MG63 (cell line): ENCODE measurements around the gene C22orf31. TPM values are rescaled to one million over a fixed set of nuclear protein-coding genes. Genes with fewer than 3 reads are reported as not detected.
A peak's percentile ranks its signal among the peaks of the same experiment; 100 is the strongest.

Source experiments
- DNase-seq: peaks from one replicate; pipeline ENCODE4 v3.0.0-alpha.2; 2020
- H3K27me3 ChIP-seq: fragments of 250-450 bp; sonication (Bioruptor Pico); 2 replicates; pipeline ENCODE4 v1.5.1; 2020; ENCODE audit warnings: mild to moderate bottlenecking, moderate library complexity
- H3K36me3 ChIP-seq: fragments of 250-450 bp; sonication (Bioruptor Pico); 2 replicates; pipeline ENCODE4 v1.5.1; 2020; ENCODE audit warnings: mild to moderate bottlenecking, moderate library complexity
- H3K4me3 ChIP-seq: fragments of 250-450 bp; sonication (Bioruptor Pico); 2 replicates; pipeline ENCODE4 v1.5.1; 2020; ENCODE audit warnings: mild to moderate bottlenecking, moderate library complexity
- H3K9me3 ChIP-seq: fragments of 250-450 bp; sonication (Bioruptor Pico); 2 replicates; pipeline ENCODE4 v1.5.1; 2020; ENCODE audit warnings: mild to moderate bottlenecking, moderate library complexity
- total RNA-seq: library from RNA; depleted of rRNA; stranded (reverse); fragments of >200 nt; shearing (Covaris generic); gene quantifications from 2 replicates; pipeline ENCODE4 v1.2.3, GENCODE V29; 2014; ENCODE audit warnings: low replicate concordance

C22orf31 gene
- total RNA-seq, 1 experiment from 2014 or later = not detected

DNA sequence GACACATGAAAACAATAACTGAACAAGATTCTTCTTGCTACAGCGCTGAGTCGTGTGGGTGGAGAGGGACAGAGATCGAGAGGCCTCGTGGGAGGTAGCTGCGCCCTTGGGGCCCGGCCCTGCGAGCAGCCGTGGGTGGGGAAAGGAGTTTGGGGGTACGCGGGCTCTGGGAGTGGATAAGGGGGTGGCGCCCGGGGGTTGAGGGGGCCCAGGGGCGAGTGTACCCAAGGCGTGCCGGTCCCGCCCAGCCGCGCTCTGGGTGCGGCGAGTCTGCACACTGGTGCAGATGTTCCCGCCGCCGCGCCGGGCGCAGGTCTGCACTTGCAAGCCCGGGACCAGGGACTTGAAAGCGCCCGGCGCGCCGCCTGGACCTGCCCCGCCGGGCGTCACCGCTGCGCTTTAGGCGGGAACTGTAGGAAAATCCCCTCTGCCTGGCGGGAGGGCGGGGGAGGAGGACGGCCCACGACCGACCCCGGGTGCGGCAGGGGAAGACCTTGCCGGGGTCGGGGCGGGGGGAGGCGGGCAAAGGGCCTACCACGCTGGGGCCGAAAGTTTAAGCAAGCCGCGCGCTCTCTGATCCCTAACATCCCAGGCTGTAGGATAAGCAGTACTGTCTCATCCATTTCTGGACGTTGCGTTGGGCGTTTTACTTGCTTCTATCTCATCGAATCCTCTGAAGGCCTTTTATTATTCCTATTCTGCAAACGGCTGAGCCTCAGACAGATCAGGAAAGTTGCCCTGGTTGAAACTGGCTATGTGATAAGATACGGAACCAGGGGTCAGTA, 9.8 kb upstream of the C22orf31 start:
- no peaks in the 10 kb centered on the region for H3K9me3 ChIP-seq
- H3K4me3 ChIP-seq = no peak overlapping the region
- H3K27me3 ChIP-seq = peaks cover 8% of the 10 kb centered on the region; the same call in 1 of the 2 replicates
- H3K36me3 ChIP-seq = no peaks in the 10 kb centered on the region
- no peak for DNase-seq

DNA sequence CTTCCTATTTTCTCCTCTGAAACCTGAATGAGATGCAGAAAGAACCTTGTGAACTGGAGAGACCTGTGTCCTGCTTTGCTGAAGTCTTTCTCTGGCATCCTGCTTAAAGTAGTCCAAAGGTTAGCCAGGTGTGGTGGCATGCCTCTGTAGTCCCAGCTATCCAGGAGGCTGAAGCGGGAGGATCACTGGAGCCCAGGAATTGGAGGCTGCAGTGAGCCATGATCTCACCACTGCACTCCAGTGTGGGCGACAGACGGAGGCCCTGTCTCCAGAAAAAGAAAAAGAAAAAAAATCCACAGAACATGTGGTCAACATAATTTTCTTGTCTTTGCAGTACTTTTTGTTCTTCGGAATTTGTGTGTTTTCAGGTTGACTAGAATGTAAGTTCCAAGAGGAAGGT, 8.9 kb upstream of the C22orf31 start:
- Histone ChIP-seq H3K27me3 (peaks cover 8% of the 10 kb centered on the region; the same call in 1 of the 2 replicates), H3K9me3 (no peaks in the 10 kb centered on the region), H3K36me3 (no peaks in the 10 kb centered on the region), H3K4me3 (no peak overlapping the region)
- no peak for DNase-seq

GRCh38 chr22:29069463-29069862, 7.8 kb upstream of the C22orf31 start:
- no peak for DNase-seq
- H3K36me3 ChIP-seq = no peaks in the 10 kb centered on the region
- no peaks in the 10 kb centered on the region for H3K9me3 ChIP-seq
- peaks cover 8% of the 10 kb centered on the region; the same call in 1 of the 2 replicates for H3K27me3 ChIP-seq
- H3K4me3 ChIP-seq = no peak overlapping the region

DNA sequence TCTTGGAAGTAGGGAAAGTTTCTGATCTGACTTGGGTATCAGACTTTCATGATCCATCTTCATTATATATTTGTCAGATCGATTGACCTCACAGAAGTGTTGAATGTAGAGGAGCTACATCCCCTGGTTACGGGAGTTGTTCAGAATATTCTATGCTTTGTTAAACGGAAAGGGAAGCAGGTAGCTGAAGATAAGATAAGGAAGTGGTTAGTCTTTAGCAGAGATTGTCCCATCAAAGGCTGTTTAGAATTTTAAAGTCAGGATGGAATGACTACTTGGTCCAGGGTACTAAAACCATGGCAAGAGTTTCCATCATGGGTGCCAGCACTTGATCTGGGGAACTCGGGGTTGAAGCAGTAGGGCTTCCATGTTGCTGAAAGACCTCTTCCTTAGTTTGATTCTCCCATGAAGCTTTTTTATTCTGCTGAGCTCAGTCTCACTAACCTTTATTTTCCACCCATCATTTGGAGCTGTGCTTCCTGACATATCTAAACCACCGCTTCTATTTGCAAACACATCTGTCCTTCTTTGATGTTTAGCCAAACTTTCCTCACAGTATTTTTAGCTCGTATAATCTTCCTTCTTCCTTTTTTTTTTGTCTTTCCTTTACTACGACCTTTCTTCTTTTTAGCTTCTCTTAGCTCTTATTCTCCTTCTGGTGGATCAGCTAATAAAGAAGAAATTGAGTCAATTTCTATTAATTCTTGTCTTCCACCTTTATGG, 4.0 kb upstream of the C22orf31 start:
- Histone ChIP-seq H3K36me3 (no peaks in the 10 kb centered on the region), H3K4me3 (no peak overlapping the region), H3K27me3 (no peaks in the 10 kb centered on the region), H3K9me3 (no peaks in the 10 kb centered on the region)
- no peak for DNase-seq

- Histone ChIP-seq H3K4me3 (no peak overlapping the region), H3K27me3 (no peaks in the 10 kb centered on the region), H3K36me3 (no peaks in the 10 kb centered on the region), H3K9me3 (no peaks in the 10 kb centered on the region)
- DNase-seq = no peak
Measured at GRCh38 chr22:29062286-29062821, 723 bp upstream of the C22orf31 start.

- Histone ChIP-seq H3K27me3 (no peaks in the 10 kb centered on the region), H3K36me3 (no peaks in the 10 kb centered on the region), H3K9me3 (no peaks in the 10 kb centered on the region), H3K4me3 (no peak overlapping the region)
- no peak for DNase-seq
Measured at GRCh38 chr22:29060931-29061330, 700 bp downstream of the C22orf31 start.

DNA sequence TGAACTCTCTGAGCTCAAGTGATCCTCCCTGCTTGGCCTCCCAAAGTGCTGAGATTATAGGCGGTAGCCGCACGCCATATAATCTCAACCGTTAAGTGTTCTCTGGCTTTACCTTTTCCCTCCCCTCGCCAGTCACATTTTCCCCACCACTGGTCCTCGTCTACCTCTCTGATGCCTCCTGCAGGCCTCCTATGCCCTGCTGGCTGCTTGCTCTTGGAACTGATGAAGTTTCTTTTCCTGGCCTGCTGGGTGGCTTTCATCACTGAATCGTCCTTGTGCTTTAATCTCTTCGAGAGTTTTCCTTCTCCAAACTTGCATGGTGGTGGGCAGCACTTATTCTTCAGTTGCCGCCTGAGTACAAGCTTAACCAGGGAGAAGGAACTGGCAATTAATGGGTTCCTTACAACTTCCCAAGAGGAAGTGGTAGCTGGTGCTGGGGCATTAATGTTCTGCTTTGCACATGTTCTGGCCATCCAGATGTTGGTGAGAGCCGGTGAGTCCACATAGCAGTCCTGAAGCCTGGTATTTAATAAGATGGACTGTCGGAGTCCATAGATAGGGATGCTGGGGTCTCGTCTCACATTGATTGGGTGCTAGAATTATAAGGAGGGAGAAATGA, 1.3 kb downstream of the C22orf31 start:
- Histone ChIP-seq H3K27me3 (no peaks in the 10 kb centered on the region), H3K4me3 (no peak overlapping the region), H3K9me3 (no peaks in the 10 kb centered on the region), H3K36me3 (no peaks in the 10 kb centered on the region)
- DNase-seq = no peak

DNA sequence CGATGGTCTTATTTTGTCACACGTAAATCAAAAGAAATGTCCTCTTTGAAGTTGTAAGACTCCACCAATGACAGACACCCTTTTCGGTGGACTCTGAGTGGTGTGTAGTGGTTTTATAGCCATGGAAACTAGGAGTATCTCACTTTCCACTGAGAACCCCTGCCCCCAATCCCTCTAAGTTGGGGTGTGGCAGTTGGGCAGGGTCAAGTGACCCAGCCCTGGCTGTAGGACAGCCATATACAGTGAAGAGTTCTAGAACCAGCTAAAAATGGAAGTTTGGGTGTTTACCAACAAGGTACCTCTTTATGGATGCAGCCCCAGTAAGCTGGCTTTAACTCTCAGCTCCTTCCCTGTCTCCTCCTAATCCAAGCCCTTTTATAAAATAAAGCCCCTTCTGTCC, 5.2 kb downstream of the C22orf31 start:
- Histone ChIP-seq H3K9me3 (no peaks in the 10 kb centered on the region), H3K27me3 (no peaks in the 10 kb centered on the region), H3K4me3 (no peak overlapping the region), H3K36me3 (no peaks in the 10 kb centered on the region)
- DNase-seq = no peak

GRCh38 chr22:29055192-29055830, 6.3 kb downstream of the C22orf31 start:
- H3K9me3 ChIP-seq = no peaks in the 10 kb centered on the region
- H3K4me3 ChIP-seq = no peak overlapping the region
- H3K27me3 ChIP-seq = no peaks in the 10 kb centered on the region
- DNase-seq = no peak
- no peaks in the 10 kb centered on the region for H3K36me3 ChIP-seq

DNA sequence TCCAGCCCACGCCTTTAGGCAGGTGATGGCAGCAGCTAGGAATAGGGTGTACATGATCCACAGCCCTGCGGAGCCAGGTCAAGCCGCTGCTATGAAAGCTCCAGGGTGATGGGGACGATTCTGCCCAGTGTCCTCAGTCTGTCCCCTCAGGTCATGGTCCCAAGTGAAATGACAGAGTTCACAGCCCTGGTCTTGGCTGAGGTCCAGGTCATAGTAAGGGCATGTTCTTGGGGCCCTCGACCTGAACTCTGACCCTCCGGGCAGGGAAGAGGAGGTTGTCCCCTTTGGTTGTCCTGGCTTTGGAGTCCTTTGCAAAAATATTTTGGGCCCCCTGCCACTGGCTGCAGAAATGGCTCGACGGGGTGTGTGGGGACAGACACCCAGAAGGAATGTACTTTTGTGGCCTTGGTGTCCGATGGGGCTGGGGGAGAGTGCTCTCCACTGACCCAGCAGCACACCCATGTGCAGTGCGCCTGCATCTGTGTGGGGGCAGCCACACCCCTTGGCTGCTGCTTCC, 7.3 kb downstream of the C22orf31 start:
- Histone ChIP-seq H3K4me3 (no peak overlapping the region), H3K9me3 (no peaks in the 10 kb centered on the region), H3K36me3 (no peaks in the 10 kb centered on the region), H3K27me3 (no peaks in the 10 kb centered on the region)
- no peak for DNase-seq

- Histone ChIP-seq H3K36me3 (0 out of 2 replicates have a peak, but pooled peaks cover 3% of the 10 kb centered on the region), H3K9me3 (no peaks in the 10 kb centered on the region), H3K4me3 (no peak overlapping the region), H3K27me3 (no peaks in the 10 kb centered on the region)
- DNase-seq = no peak
Measured at GRCh38 chr22:29053048-29053702, 8.5 kb downstream of the C22orf31 start.

DNA sequence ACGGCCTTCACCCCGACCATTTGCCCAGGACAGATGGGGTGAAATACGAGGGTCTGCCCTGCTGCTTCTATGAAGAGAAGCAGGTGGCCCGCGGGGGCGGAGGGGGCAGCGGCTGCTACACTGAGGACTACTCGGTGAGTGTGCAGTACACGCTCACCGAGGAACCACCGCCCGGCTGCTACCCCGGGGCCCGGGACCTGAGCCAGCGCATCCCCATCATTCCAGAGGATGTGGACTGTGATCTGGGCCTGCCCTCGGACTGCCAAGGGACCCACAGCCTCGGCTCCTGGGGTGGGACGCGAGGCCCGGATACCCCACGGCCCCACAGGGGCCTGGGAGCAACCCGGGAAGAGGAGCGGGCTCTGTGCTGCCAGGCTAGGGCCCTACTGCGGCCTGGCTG, 11.2 kb downstream of the C22orf31 start:
- DNase-seq = no peak
- Histone ChIP-seq H3K36me3 (peaks cover 12% of the 10 kb centered on the region), H3K4me3 (no peak overlapping the region), H3K9me3 (no peaks in the 10 kb centered on the region), H3K27me3 (no peaks in the 10 kb centered on the region)

DNA sequence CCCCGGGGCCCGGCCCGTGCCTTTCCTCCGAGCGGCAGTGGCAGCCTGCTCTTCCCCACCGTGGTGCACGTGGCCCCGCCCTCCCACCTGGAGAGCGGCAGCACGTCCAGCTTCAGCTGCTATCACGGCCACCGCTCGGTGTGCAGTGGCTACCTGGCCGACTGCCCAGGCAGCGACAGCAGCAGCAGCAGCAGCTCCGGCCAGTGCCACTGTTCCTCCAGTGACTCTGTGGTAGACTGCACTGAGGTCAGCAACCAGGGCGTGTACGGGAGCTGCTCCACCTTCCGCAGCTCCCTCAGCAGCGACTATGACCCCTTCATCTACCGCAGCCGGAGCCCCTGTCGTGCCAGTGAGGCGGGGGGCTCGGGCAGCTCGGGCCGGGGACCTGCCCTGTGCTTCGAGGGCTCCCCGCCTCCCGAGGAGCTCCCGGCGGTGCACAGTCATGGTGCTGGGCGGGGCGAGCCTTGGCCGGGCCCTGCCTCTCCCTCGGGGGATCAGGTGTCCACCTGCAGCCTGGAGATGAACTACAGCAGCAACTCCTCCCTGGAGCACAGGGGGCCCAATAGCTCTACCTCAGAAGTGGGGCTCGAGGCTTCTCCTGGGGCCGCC, 11.9 kb downstream of the C22orf31 start:
- Histone ChIP-seq H3K4me3 (no peak overlapping the region), H3K9me3 (no peaks in the 10 kb centered on the region), H3K27me3 (no peaks in the 10 kb centered on the region), H3K36me3 (peaks cover 12% of the 10 kb centered on the region)
- no peak for DNase-seq

GRCh38 chr22:29048822-29049654, 12.6 kb downstream of the C22orf31 start:
- Histone ChIP-seq H3K9me3 (no peaks in the 10 kb centered on the region), H3K27me3 (no peaks in the 10 kb centered on the region), H3K4me3 (no peak overlapping the region), H3K36me3 (peaks cover 12% of the 10 kb centered on the region)
- DNase-seq = no peak

- Histone ChIP-seq H3K4me3 (no peak overlapping the region), H3K36me3 (peaks cover 12% of the 10 kb centered on the region), H3K9me3 (no peaks in the 10 kb centered on the region), H3K27me3 (no peaks in the 10 kb centered on the region)
- DNase-seq = peak; percentile 69
Measured at GRCh38 chr22:29044657-29045176, 16.9 kb downstream of the C22orf31 start.
